Measurements from ENCODE around the gene DTL. TPM values are rescaled to one million over a fixed set of nuclear protein-coding genes. Genes with fewer than 3 reads are reported as not detected.

The DTL gene
- total RNA-seq, 4 donors from 2014 or later: 0.06 to 0.17 (median 0.17) TPM; not detected in 1

DNA sequence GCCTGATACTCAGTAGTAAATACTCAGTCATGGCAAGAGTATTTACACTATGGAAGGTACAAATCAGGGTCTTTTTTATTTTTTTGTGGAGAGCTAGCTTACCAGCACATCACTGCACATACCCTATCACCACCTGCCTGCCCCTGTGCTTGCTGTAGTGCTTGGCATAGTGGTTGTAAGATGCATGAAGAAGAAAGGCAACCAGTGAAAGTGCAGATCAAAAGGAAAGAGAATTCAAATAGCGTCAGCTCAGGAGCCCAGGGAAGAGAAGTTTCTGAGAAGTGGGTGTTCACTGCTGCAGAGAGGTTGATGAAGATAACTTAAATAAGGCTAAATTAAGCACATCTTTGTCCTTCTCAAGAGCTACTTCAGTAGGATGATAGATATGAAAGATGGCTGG lies 76.0 kb downstream of the DTL start:
- Histone ChIP-seq H3K36me3 (no peaks in the 10 kb centered on the region), H3K9me3 (no peaks in the 10 kb centered on the region), H3K27me3 (no peaks in the 10 kb centered on the region), H3K27ac (replicated peaks in 1 of 4) (no peak overlapping the region), H3K4me3 (no peak overlapping the region), H3K4me1 (peaks cover 0 to 16% (median 11%) of the 10 kb centered on the region in 4 donors)
- DNase-seq (ENCODE audit: extremely low spot score): no peak
- 97% methylated on average over 1 of the region's 1 CpG for WGBS
- intact Hi-C loops (cut with DNase I): no loop called here
- TF ChIP-seq, protein P1, sequence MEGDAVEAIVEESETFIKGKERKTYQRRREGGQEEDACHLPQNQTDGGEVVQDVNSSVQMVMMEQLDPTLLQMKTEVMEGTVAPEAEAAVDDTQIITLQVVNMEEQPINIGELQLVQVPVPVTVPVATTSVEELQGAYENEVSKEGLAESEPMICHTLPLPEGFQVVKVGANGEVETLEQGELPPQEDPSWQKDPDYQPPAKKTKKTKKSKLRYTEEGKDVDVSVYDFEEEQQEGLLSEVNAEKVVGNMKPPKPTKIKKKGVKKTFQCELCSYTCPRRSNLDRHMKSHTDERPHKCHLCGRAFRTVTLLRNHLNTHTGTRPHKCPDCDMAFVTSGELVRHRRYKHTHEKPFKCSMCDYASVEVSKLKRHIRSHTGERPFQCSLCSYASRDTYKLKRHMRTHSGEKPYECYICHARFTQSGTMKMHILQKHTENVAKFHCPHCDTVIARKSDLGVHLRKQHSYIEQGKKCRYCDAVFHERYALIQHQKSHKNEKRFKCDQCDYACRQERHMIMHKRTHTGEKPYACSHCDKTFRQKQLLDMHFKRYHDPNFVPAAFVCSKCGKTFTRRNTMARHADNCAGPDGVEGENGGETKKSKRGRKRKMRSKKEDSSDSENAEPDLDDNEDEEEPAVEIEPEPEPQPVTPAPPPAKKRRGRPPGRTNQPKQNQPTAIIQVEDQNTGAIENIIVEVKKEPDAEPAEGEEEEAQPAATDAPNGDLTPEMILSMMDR (IDR thresholded peaks at IDR 0.05): no peak
- TF ChIP-seq POLR2AphosphoS5 (IDR thresholded peaks at IDR 0.05): no peak
- TF ChIP-seq POLR2A (IDR thresholded peaks at IDR 0.05; ENCODE audit: low read depth): no peak
- no peak for TF ChIP-seq EP300 (IDR thresholded peaks at IDR 0.05)

DNA sequence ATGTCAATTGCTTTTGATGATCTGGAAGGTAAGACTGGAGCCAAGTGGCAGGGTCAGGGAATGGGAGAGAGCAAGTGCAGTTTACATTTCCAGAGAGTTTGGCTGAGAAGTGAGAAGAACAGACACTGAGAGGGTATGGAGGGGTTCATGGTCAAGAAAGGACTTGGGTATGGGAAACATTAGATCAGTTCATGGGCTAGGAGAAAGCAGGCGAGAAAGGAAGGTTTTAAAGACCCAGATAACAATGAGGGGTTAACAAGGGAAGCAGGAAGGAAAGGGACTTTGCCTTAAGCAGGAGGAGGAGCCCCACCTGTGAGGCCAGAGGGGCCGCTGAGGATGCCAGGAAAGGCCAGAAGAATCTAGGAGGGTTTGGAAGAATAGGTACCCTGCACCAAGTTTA lies 78.2 kb downstream of the DTL start:
- TF ChIP-seq POLR2A (IDR thresholded peaks at IDR 0.05; ENCODE audit: low read depth): no peak
- TF ChIP-seq, protein P1 (IDR thresholded peaks at IDR 0.05): no peak
- Histone ChIP-seq H3K4me1 (peaks cover 4 to 21% (median 14%) of the 10 kb centered on the region in 4 donors), H3K9me3 (no peaks in the 10 kb centered on the region), H3K36me3 (no peaks in the 10 kb centered on the region), H3K27ac (replicated peaks in 1 of 4) (no peak overlapping the region), H3K27me3 (no peaks in the 10 kb centered on the region), H3K4me3 (no peak overlapping the region)
- WGBS: 90% methylated on average over 2 of the region's 2 CpGs
- intact Hi-C loops (cut with DNase I): no loop called here
- DNase-seq (ENCODE audit: extremely low spot score): no peak

DNA sequence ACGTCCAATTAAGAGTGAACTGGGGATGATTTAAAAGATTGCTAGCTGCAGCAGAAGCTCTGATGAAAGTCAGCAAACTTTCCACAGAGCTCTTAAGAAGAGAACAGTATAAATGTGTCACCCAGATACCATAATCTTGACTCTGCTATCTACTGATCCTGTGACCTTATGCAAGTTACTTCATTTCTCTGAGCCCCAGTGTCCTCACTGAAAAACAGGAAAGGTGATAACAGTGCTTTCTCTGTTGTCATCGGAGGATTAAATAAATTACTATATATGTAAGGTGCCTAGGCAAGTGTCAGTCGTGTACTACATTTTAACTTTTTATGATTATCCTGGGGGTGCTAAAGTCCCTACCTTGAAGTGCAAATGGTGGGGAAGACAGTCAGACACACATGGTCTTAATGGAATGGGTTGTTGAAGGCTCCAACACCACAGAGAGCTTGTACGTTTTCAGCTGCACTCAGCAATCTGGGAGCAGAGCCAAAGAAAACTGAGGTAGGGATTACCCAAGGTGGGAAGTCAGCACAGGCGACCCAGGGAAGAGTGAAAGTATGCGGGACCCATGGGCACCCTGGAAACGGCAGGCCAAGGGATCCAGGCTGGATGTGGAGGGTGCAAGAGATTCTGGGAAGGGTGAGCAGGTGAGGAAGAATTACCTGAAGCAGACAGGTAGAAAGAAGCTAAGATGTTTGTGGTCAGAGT lies 82.8 kb downstream of the DTL start:
- H3K27ac ChIP-seq (replicated peaks in 1 of 4): no peak overlapping the region
- no peak for DNase-seq (ENCODE audit: extremely low spot score)
- 57% methylated on average over 7 of the region's 7 CpGs for WGBS

DNA sequence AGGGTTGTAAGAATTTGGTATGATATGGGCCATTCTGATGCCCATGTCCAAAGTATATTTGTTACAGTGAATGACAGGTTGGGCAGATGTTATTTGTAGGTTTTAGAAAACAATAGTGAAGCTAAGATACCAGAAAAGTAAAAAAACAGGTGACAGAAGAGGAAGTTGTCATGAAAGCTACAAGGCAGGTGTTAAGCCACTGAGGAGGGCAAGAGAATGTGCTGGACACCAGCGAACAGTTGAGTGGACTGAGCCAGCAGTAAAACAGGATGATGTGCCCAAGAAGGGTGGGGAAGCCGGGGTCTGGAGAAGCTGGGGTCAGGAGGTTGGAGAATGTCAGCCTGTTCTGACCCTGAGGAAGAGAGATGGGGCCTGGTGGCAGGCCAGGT lies 83.3 kb downstream of the DTL start:
- TF ChIP-seq POLR2AphosphoS5 (IDR thresholded peaks at IDR 0.05) (no peak), POLR2A (IDR thresholded peaks at IDR 0.05; ENCODE audit: low read depth) (no peak), EP300 (IDR thresholded peaks at IDR 0.05) (no peak)
- TF ChIP-seq, protein P1 (IDR thresholded peaks at IDR 0.05): no peak
- Histone ChIP-seq H3K9me3 (no peaks in the 10 kb centered on the region), H3K4me1 (peaks cover 7 to 15% (median 13%) of the 10 kb centered on the region in 4 donors), H3K36me3 (no peaks in the 10 kb centered on the region), H3K4me3 (no peak overlapping the region), H3K27me3 (no peaks in the 10 kb centered on the region), H3K27ac (replicated peaks in 1 of 4) (no peak overlapping the region)
- intact Hi-C loops (cut with DNase I): no loop called here
- 87% methylated on average over 2 of the region's 2 CpGs for WGBS
- DNase-seq (ENCODE audit: extremely low spot score): no peak

More for the DNA sequence above, 82.8 kb downstream of the DTL start:
- no peak for TF ChIP-seq POLR2A (IDR thresholded peaks at IDR 0.05; ENCODE audit: low read depth)
- no peak for TF ChIP-seq EP300 (IDR thresholded peaks at IDR 0.05)
- TF ChIP-seq POLR2AphosphoS5 (IDR thresholded peaks at IDR 0.05): no peak
- TF ChIP-seq, protein P1 (IDR thresholded peaks at IDR 0.05): no peak
- Histone ChIP-seq H3K4me3 (no peak overlapping the region), H3K4me1 (peaks cover 7 to 15% (median 13%) of the 10 kb centered on the region in 4 donors), H3K27me3 (no peaks in the 10 kb centered on the region), H3K9me3 (no peaks in the 10 kb centered on the region), H3K36me3 (no peaks in the 10 kb centered on the region)
- intact Hi-C loops (cut with DNase I): no loop called here

DNA sequence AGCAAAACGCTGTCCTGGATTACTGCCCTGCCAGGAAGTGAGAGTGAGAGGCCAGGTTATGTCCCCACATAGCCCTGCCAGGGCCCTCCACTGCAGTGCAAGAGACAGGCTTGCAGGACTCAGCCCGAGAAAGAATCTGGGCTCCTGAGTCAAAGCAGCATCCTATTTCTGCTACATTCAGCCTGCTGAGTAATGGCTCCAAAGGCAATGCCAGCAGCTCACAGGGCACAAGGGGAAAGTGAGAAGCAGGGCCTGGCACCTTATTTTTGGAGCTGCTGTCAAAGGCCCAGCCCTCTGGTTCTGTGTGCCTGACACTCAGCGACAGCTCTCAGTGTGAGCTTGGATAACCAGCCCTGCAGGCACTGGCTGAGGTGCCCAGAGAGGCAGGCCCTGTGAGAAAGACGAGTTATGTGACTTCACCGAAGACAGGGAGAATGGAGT lies 83.9 kb downstream of the DTL start:
- Histone ChIP-seq H3K4me3 (no peak overlapping the region), H3K36me3 (no peaks in the 10 kb centered on the region), H3K4me1 (peaks cover 7 to 15% (median 13%) of the 10 kb centered on the region in 4 donors), H3K27me3 (no peaks in the 10 kb centered on the region), H3K27ac (replicated peaks in 1 of 4) (no peak overlapping the region), H3K9me3 (no peaks in the 10 kb centered on the region)
- TF ChIP-seq POLR2AphosphoS5 (IDR thresholded peaks at IDR 0.05) (no peak), EP300 (IDR thresholded peaks at IDR 0.05) (no peak), POLR2A (IDR thresholded peaks at IDR 0.05; ENCODE audit: low read depth) (no peak)
- TF ChIP-seq, protein P1 (IDR thresholded peaks at IDR 0.05): no peak
- WGBS: 71% methylated on average over 4 of the region's 5 CpGs
- intact Hi-C loops (cut with DNase I): no loop called here
- no peak for DNase-seq (ENCODE audit: extremely low spot score)
